HEK293 (cell line): Measurements from ENCODE around the gene ABCC3.

Source experiments
- CTCF ChIA-PET: fragments of 350-600 bp; formaldehyde crosslinking; extraction: SDS; loops from one replicate; lab custom pipeline; 2021; ENCODE audit warnings: antibody characterized with exemption; lab: Yijun Ruan, JAX
- POLR2A ChIA-PET: fragments of 300-600 bp; formaldehyde crosslinking; extraction: SDS; loops from one replicate; lab custom pipeline; 2020; ENCODE audit warnings: antibody characterized with exemption, inconsistent platforms; lab: Yijun Ruan, JAX
- H3K27ac ChIP-seq: fragments of 200-500 bp; sonication (Bioruptor generic); 2 replicates; pipeline ENCODE4 v1.5.1; 2014; ENCODE audit warnings: low read depth, low read length, control low read depth, inconsistent platforms; ENCODE audit errors: extremely low read depth
- H3K36me3 ChIP-seq, 2 experiments: fragments of 200-500 bp in 1 of 2; sonication (Bioruptor generic) in 1 of 2; 1 replicate in 1 of 2; 2 replicates in 1 of 2; pipeline ENCODE4 v1.5.1; 2014 to 2017; ENCODE audit warnings: inconsistent platforms in 2 of 2, low read length in 2 of 2; ENCODE audit not compliant: control insufficient read depth in 2 of 2, insufficient read depth in 1 of 2
- H3K4me1 ChIP-seq: fragments of 200-500 bp; sonication (Bioruptor generic); 2 replicates; pipeline ENCODE4 v1.5.1; 2014; ENCODE audit warnings: mild to moderate bottlenecking, low read length, inconsistent platforms; ENCODE audit not compliant: control insufficient read depth, insufficient read depth
- H3K4me3 ChIP-seq: 2 replicates; pipeline ENCODE4 v1.5.1; 2011; ENCODE audit warnings: low read depth, mild to moderate bottlenecking, control low read depth, low read length, moderate library complexity
- H3K9me3 ChIP-seq: fragments of 200-500 bp; sonication (Bioruptor generic); 2 replicates; pipeline ENCODE4 v1.5.1; 2014; ENCODE audit warnings: low read depth, low read length, inconsistent platforms; ENCODE audit not compliant: control insufficient read depth, insufficient read depth
- BCL11A ChIP-seq: fragments of 450-650 bp; formaldehyde crosslinking; IDR thresholded peaks from 2 replicates; pipeline ENCODE4 v1.5.1; 2016; ENCODE audit warnings: low read depth, missing biosample characterization, missing genetic modification characterization
- MEIS1 ChIP-seq: sonication (generic); formaldehyde crosslinking; IDR thresholded peaks from 2 replicates; pipeline ENCODE4 v1.8.1; 2022; ENCODE audit warnings: missing genetic modification reagents, mild to moderate bottlenecking, borderline replicate concordance
- MZF1 ChIP-seq: fragments of 450-650 bp; formaldehyde crosslinking; IDR thresholded peaks from 2 replicates; pipeline ENCODE4 v1.5.1; 2017; ENCODE audit warnings: missing biosample characterization, missing genetic modification characterization, borderline replicate concordance
- PRDM1 ChIP-seq: fragments of 450-650 bp; formaldehyde crosslinking; IDR thresholded peaks from 2 replicates; pipeline ENCODE4; 2016; ENCODE audit warnings: missing biosample characterization, missing genetic modification characterization
- SCRT1 ChIP-seq: fragments of 450-650 bp; formaldehyde crosslinking; IDR thresholded peaks from 2 replicates; pipeline ENCODE4 v1.5.1; 2016; ENCODE audit warnings: missing biosample characterization, missing genetic modification characterization, borderline replicate concordance
- SCRT2 ChIP-seq: fragments of 450-650 bp; formaldehyde crosslinking; IDR thresholded peaks from 2 replicates; pipeline ENCODE4 v1.5.1; 2016; ENCODE audit warnings: missing biosample characterization, missing genetic modification characterization
- ZBTB48 ChIP-seq: fragments of 450-650 bp; formaldehyde crosslinking; IDR thresholded peaks from 2 replicates; pipeline ENCODE4 v1.5.1; 2016; ENCODE audit warnings: missing biosample characterization, missing genetic modification characterization
- ZNF155 ChIP-seq: fragments of 450-650 bp; formaldehyde crosslinking; IDR thresholded peaks from 2 replicates; pipeline ENCODE4 v1.5.1; 2016; ENCODE audit warnings: missing biosample characterization, missing genetic modification characterization
- ZNF157 ChIP-seq: fragments of 450-650 bp; formaldehyde crosslinking; IDR thresholded peaks from 2 replicates; pipeline ENCODE4 v1.5.1; 2016; ENCODE audit warnings: missing biosample characterization, missing genetic modification characterization
- ZNF2 ChIP-seq: fragments of 450-650 bp; formaldehyde crosslinking; IDR thresholded peaks from 2 replicates; pipeline ENCODE4 v1.5.1; 2016; ENCODE audit warnings: missing biosample characterization, missing genetic modification characterization
- ZNF211 ChIP-seq: fragments of 450-650 bp; formaldehyde crosslinking; IDR thresholded peaks from 2 replicates; pipeline ENCODE4 v1.5.1; 2016; ENCODE audit warnings: low read depth, missing biosample characterization, missing genetic modification characterization
- ZNF404 ChIP-seq: fragments of 450-650 bp; formaldehyde crosslinking; IDR thresholded peaks from 2 replicates; pipeline ENCODE4 v1.5.1; 2017; ENCODE audit warnings: missing biosample characterization, missing genetic modification characterization
- ZNF560 ChIP-seq: fragments of 450-650 bp; formaldehyde crosslinking; IDR thresholded peaks from 2 replicates; pipeline ENCODE4 v1.5.1; 2017; ENCODE audit warnings: missing biosample characterization, missing genetic modification characterization, borderline replicate concordance
- ZNF660 ChIP-seq: fragments of 450-650 bp; IDR thresholded peaks from 2 replicates; pipeline ENCODE4 v1.5.1; 2018; ENCODE audit warnings: missing biosample characterization, mild to moderate bottlenecking, missing genetic modification characterization
- ZNF664 ChIP-seq: fragments of 450-650 bp; formaldehyde crosslinking; IDR thresholded peaks from 2 replicates; pipeline ENCODE4 v1.5.1; 2016; ENCODE audit warnings: missing biosample characterization, missing genetic modification characterization
- ZNF707 ChIP-seq: fragments of 450-650 bp; formaldehyde crosslinking; IDR thresholded peaks from 2 replicates; pipeline ENCODE4 v1.5.1; 2016; ENCODE audit warnings: missing biosample characterization, missing genetic modification characterization
- ZNF785 ChIP-seq: fragments of 450-650 bp; formaldehyde crosslinking; IDR thresholded peaks from 2 replicates; pipeline ENCODE4 v1.5.1; 2016; ENCODE audit warnings: missing biosample characterization, missing genetic modification characterization
- ZSCAN23 ChIP-seq: fragments of 450-650 bp; formaldehyde crosslinking; IDR thresholded peaks from 2 replicates; pipeline ENCODE4 v1.5.1; 2016; ENCODE audit warnings: missing biosample characterization, missing genetic modification characterization
- ZSCAN30 ChIP-seq: fragments of 450-650 bp; IDR thresholded peaks from 2 replicates; pipeline ENCODE4 v1.5.1; 2018; ENCODE audit warnings: missing biosample characterization, mild to moderate bottlenecking, missing genetic modification characterization, moderate library complexity
- TF ChIP-seq, protein P1 (sequence below): fragments of 450-650 bp; formaldehyde crosslinking; IDR thresholded peaks from 2 replicates; pipeline ENCODE4 v1.5.1; 2017; ENCODE audit warnings: missing biosample characterization, missing genetic modification characterization
- TF ChIP-seq, protein P2 (sequence below): fragments of 450-650 bp; formaldehyde crosslinking; IDR thresholded peaks from 2 replicates; pipeline ENCODE4 v1.5.1; 2016; ENCODE audit warnings: missing biosample characterization, missing genetic modification characterization
- TF ChIP-seq, protein P3 (sequence below): IDR thresholded peaks from 2 replicates; pipeline ENCODE4 v1.6.1; 2011; ENCODE audit warnings: mild to moderate bottlenecking, low read depth, low read length, borderline replicate concordance
- TF ChIP-seq, protein P4 (sequence below): fragments of 450-650 bp; formaldehyde crosslinking; conservative IDR thresholded peaks from 2 replicates; pipeline ENCODE4 v1.5.1; 2016; ENCODE audit warnings: low read depth, missing biosample characterization, missing genetic modification characterization
- TF ChIP-seq, protein P5 (sequence below): fragments of 450-650 bp; IDR thresholded peaks from 2 replicates; pipeline ENCODE4 v1.5.1; 2018; ENCODE audit warnings: missing biosample characterization, mild to moderate bottlenecking, missing genetic modification characterization

Gene ABCC3

DNA sequence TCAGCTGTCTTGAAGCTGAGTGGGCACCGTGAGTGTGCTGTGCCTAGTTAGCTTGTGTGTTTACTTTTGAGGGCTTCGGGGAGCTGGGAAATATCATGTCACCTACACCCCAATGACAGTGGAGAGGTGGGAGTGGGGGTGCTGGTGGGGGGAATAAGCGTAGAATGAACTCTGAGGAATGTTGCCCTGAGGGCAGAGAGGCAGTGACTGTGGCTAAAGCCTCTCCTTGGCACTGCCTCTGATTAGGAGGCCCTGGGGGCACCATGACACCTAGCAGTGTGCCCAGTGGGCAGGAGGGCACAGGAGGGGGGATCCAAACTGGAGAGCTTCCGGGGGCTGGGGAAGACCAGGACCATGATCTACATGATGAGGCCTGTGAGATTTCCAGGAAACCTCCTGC lies 49.3 kb upstream of the ABCC3 start:
- Histone ChIP-seq H3K36me3 (no peaks in the 10 kb centered on the region), H3K9me3 (no peaks in the 10 kb centered on the region), H3K27ac (no peak overlapping the region), H3K4me1 (0 out of 2 replicates have a peak, but pooled peaks cover 3% of the 10 kb centered on the region), H3K4me3 (no peak overlapping the region)
- ChIA-PET POLR2A (no interaction called here), CTCF (interaction anchor here (1.0 to 1.3 kb wide), 3 partner anchors 20 to 46 kb away, joined by 3 to 4 read pairs (median 3); no protein-coding TSS in a partner anchor)
- TF ChIP-seq ZNF155 (tag by site-specific recombination) (no peak), MEIS1 (no peak), ZNF660 (no peak), ZSCAN30 (tag by site-specific recombination) (no peak), BCL11A (no peak), PRDM1 (no peak), ZSCAN23 (tag by site-specific recombination) (no peak)
- TF ChIP-seq, protein P1, sequence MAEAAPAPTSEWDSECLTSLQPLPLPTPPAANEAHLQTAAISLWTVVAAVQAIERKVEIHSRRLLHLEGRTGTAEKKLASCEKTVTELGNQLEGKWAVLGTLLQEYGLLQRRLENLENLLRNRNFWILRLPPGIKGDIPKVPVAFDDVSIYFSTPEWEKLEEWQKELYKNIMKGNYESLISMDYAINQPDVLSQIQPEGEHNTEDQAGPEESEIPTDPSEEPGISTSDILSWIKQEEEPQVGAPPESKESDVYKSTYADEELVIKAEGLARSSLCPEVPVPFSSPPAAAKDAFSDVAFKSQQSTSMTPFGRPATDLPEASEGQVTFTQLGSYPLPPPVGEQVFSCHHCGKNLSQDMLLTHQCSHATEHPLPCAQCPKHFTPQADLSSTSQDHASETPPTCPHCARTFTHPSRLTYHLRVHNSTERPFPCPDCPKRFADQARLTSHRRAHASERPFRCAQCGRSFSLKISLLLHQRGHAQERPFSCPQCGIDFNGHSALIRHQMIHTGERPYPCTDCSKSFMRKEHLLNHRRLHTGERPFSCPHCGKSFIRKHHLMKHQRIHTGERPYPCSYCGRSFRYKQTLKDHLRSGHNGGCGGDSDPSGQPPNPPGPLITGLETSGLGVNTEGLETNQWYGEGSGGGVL = 0 out of 2 replicates have a peak, but pooled peaks have one; percentile 24
- TF ChIP-seq, protein P2, sequence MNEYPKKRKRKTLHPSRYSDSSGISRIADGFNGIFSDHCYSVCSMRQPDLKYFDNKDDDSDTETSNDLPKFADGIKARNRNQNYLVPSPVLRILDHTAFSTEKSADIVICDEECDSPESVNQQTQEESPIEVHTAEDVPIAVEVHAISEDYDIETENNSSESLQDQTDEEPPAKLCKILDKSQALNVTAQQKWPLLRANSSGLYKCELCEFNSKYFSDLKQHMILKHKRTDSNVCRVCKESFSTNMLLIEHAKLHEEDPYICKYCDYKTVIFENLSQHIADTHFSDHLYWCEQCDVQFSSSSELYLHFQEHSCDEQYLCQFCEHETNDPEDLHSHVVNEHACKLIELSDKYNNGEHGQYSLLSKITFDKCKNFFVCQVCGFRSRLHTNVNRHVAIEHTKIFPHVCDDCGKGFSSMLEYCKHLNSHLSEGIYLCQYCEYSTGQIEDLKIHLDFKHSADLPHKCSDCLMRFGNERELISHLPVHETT = no peak

DNA sequence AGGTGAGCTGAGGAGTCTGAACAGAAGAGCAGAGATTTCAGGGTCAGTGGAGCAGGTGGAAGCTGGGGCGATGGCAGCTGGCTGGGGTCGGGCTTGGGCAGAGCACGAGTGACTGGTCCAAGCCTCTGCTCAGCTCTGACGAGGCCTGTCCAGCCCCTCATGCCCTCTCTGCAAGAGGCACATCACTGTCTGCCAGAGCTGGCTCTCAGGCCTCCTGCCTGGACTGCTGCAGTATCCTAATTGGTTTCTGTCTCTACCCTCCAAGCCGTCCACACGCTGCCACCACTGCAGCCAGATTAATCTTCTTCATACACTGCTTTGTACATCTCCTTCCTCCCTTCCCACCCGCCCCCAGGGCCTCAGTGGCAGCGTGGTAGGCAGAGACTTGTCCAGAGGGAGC lies 48.8 kb upstream of the ABCC3 start:
- H3K4me1 ChIP-seq = 0 out of 2 replicates have a peak, but pooled peaks cover 3% of the 10 kb centered on the region
- H3K9me3 ChIP-seq = no peaks in the 10 kb centered on the region
- H3K36me3 ChIP-seq = no peaks in the 10 kb centered on the region
- no peak overlapping the region for H3K27ac ChIP-seq
- CTCF ChIA-PET = interaction anchor here (0.6 to 1.3 kb wide), 4 partner anchors 41 to 119 kb away, joined by 3 to 5 read pairs (median 4); no protein-coding TSS in a partner anchor
- no peak overlapping the region for H3K4me3 ChIP-seq
- POLR2A ChIA-PET = no interaction called here
- TF ChIP-seq ZBTB48 (tag by site-specific recombination) (no peak), SCRT2 (tag by site-specific recombination) (no peak), MZF1 (no peak), ZNF157 (tag by site-specific recombination) (no peak), ZNF2 (tag by site-specific recombination) (no peak), ZNF785 (tag by site-specific recombination) (no peak), ZNF707 (tag by site-specific recombination) (no peak), ZNF211 (tag by site-specific recombination) (no peak), ZNF404 (tag by site-specific recombination) (no peak), ZSCAN30 (tag by site-specific recombination) (no peak), ZNF664 (tag by site-specific recombination) (no peak), SCRT1 (tag by site-specific recombination) (no peak), ZNF560 (no peak)
- TF ChIP-seq, protein P3, sequence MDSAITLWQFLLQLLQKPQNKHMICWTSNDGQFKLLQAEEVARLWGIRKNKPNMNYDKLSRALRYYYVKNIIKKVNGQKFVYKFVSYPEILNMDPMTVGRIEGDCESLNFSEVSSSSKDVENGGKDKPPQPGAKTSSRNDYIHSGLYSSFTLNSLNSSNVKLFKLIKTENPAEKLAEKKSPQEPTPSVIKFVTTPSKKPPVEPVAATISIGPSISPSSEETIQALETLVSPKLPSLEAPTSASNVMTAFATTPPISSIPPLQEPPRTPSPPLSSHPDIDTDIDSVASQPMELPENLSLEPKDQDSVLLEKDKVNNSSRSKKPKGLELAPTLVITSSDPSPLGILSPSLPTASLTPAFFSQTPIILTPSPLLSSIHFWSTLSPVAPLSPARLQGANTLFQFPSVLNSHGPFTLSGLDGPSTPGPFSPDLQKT = no peak
- TF ChIP-seq, protein P4, sequence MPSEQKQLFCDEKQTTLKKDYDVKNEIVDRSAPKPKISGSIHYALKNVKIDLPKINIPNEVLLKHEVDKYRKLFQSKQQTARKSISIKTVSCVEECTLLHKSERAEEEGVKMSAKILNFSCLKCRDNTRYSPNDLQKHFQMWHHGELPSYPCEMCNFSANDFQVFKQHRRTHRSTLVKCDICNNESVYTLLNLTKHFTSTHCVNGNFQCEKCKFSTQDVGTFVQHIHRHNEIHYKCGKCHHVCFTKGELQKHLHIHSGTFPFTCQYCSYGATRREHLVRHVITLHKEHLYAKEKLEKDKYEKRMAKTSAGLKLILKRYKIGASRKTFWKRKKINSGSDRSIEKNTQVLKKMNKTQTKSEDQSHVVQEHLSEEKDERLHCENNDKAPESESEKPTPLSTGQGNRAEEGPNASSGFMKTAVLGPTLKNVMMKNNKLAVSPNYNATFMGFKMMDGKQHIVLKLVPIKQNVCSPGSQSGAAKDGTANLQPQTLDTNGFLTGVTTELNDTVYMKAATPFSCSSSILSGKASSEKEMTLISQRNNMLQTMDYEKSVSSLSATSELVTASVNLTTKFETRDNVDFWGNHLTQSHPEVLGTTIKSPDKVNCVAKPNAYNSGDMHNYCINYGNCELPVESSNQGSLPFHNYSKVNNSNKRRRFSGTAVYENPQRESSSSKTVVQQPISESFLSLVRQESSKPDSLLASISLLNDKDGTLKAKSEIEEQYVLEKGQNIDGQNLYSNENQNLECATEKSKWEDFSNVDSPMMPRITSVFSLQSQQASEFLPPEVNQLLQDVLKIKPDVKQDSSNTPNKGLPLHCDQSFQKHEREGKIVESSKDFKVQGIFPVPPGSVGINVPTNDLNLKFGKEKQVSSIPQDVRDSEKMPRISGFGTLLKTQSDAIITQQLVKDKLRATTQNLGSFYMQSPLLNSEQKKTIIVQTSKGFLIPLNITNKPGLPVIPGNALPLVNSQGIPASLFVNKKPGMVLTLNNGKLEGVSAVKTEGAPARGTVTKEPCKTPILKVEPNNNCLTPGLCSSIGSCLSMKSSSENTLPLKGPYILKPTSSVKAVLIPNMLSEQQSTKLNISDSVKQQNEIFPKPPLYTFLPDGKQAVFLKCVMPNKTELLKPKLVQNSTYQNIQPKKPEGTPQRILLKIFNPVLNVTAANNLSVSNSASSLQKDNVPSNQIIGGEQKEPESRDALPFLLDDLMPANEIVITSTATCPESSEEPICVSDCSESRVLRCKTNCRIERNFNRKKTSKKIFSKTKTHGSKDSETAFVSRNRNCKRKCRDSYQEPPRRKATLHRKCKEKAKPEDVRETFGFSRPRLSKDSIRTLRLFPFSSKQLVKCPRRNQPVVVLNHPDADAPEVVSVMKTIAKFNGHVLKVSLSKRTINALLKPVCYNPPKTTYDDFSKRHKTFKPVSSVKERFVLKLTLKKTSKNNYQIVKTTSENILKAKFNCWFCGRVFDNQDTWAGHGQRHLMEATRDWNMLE = no peak
- TF ChIP-seq, protein P5, sequence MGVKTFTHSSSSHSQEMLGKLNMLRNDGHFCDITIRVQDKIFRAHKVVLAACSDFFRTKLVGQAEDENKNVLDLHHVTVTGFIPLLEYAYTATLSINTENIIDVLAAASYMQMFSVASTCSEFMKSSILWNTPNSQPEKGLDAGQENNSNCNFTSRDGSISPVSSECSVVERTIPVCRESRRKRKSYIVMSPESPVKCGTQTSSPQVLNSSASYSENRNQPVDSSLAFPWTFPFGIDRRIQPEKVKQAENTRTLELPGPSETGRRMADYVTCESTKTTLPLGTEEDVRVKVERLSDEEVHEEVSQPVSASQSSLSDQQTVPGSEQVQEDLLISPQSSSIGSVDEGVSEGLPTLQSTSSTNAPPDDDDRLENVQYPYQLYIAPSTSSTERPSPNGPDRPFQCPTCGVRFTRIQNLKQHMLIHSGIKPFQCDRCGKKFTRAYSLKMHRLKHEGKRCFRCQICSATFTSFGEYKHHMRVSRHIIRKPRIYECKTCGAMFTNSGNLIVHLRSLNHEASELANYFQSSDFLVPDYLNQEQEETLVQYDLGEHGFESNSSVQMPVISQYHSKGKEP = no peak
